IPS-20b (cell line): ENCODE measurements around the gene COL20A1.

ENCODE experiments used
- H3K27ac ChIP-seq: one replicate; pipeline ENCODE4 v1.5.1; 2013; ENCODE audit warnings: low read length
- H3K27me3 ChIP-seq: 2 replicates; pipeline ENCODE4 v1.6.1; 2013; ENCODE audit warnings: mild to moderate bottlenecking, low read length, inconsistent platforms; ENCODE audit not compliant: insufficient read depth
- H3K36me3 ChIP-seq: 2 replicates; pipeline ENCODE4 v1.6.1; 2013; ENCODE audit warnings: low read depth, mild to moderate bottlenecking, inconsistent platforms, low read length, moderate library complexity; ENCODE audit not compliant: insufficient read depth
- H3K4me1 ChIP-seq: 2 replicates; pipeline ENCODE4 v1.6.1; 2013; ENCODE audit warnings: mild to moderate bottlenecking, control low read depth, inconsistent platforms, low read length, moderate library complexity; ENCODE audit not compliant: insufficient read depth
- H3K4me3 ChIP-seq: 2 replicates; pipeline ENCODE4 v1.5.1; 2013; ENCODE audit warnings: mild to moderate bottlenecking, low read length, inconsistent platforms
- H3K9ac ChIP-seq: 2 replicates; pipeline ENCODE4 v1.6.1; 2013; ENCODE audit warnings: low read depth, mild to moderate bottlenecking, inconsistent platforms, low read length, moderate library complexity
- H3K9me3 ChIP-seq: 2 replicates; pipeline ENCODE4 v1.6.1; 2013; ENCODE audit warnings: mild to moderate bottlenecking, low read depth, low read length, inconsistent platforms; ENCODE audit not compliant: insufficient read depth

Gene COL20A1

DNA sequence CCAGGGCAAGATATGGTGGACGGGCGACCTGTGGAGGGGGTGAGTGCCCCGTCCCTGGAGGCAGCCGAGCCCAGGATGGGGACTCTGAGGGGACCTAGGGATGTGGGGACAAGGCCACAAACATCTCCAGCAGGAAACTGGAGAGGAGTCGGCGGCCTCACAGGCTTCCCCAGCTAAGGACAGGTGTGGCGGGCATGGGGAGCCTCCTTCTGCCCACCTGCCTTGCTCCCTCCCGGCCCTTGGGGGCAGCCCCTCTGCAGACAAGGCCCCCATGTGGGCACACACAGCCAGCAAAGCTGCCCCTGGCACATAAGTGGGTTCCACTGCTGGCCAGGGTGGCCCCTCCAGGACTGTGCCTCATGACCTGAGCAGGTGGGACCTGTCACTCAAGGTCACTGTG, 63.5 kb downstream of the COL20A1 start:
- peaks cover 20% of the 10 kb centered on the region for H3K27me3 ChIP-seq
- no peak overlapping the region for H3K4me3 ChIP-seq
- H3K4me1 ChIP-seq, result no peaks in the 10 kb centered on the region; the same call in 1 of the 2 replicates
- no peak overlapping the region for H3K27ac ChIP-seq
- H3K9ac ChIP-seq, result no peak overlapping the region
- no peaks in the 10 kb centered on the region for H3K36me3 ChIP-seq
- no peaks in the 10 kb centered on the region for H3K9me3 ChIP-seq

DNA sequence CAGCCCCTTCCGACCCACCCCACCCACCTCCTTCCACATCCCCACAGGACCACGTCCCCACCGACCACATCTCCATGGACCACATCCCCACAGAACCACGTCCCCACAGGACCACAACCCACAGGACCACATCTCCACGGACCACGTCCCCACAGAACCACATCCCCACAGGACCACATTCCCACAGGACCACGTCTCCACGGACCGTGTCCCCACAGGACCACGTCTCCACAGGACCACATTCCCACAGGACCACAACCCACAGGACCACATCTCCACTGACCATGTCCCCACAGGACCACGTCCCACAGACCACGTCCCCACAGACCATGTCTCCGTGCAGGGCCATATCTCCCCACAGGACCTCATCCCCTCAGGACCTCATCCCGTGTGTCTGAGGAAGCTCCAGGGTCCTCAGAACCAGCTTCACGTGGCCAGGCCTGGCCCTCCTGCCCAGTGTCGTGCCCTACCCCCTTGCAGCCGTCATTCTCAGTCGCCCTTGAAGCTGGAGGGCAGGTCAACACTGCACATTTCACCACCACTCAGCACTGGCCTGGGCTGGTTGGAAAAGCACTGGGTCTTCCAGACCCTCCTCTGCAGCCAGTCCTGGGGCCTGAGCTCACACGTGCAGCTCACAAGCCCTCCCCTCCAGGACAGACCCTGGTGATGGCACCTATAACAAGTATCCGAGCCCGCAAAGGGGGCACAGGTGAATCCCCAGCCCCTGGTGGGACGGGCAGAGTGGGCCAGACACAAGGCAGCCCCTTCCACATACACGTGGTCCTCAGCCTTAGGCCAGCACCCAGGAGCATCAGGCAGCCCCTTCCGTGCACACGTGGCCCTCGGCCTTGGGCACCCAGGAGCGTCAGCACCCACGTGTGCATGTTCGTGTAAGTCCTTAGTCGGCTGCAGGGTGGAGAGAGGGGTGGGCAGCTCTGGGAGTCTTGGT, 64.2 kb downstream of the COL20A1 start:
- no peak overlapping the region for H3K4me3 ChIP-seq
- H3K27ac ChIP-seq, result no peak overlapping the region
- no peaks in the 10 kb centered on the region for H3K9me3 ChIP-seq
- no peaks in the 10 kb centered on the region; the same call in 1 of the 2 replicates for H3K4me1 ChIP-seq
- peaks cover 27% of the 10 kb centered on the region for H3K27me3 ChIP-seq
- H3K36me3 ChIP-seq, result no peaks in the 10 kb centered on the region
- H3K9ac ChIP-seq, result no peak overlapping the region

DNA sequence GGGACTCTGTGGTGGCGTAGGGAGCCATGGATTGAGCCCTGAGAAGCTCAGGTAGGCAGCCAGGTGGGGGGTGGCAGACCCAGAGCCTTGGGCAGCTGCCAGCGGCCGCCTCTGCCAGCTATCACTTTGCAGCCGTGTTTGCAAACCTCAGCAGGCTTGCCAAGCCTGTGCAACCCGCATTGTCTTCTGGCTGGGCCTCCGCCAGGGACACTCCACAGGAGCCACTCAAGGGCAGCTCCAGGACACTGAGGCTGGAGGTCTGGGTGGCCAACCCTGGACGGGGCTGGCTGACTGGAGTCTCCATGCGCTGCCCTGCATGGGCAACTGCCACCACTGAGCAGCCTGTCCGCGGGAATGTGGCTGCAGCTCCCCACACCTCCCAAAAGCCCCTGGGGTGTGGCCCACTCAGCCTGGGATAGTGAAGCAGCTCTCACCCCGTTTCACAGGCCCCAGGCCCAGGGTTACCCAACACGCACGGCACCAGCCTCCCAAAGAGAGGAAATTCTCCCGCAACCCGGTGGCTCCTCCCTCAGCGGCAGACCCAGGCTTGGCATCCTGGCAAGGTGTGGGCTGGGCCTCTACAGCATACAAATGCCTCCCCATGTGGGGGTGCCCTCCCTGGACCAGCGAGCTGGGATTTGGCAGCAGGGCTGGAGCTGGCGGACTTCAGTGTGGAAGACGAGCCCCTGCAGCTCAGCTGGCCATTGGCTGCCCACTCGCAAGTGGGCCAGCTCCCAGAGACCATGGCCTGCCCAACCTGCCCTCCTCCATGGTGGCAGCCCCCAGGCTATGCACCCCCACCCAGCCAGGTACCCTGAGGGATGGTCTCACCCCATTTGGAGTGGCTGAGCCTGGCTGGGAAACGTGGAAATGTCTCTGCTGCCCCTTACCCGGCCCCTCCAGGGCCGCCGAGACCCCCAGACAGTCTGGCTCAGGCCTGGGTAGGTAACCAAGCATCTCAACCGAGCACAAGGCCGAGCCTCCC, 65.2 kb downstream of the COL20A1 start:
- Histone ChIP-seq H3K4me1 (no peaks in the 10 kb centered on the region), H3K9me3 (no peaks in the 10 kb centered on the region), H3K27ac (no peak overlapping the region), H3K4me3 (no peak overlapping the region), H3K36me3 (no peaks in the 10 kb centered on the region), H3K9ac (no peak overlapping the region), H3K27me3 (peaks cover 37% of the 10 kb centered on the region)

GRCh38 chr20:63359164-63359934, 66.4 kb downstream of the COL20A1 start:
- no peaks in the 10 kb centered on the region for H3K9me3 ChIP-seq
- no peak overlapping the region for H3K27ac ChIP-seq
- no peaks in the 10 kb centered on the region for H3K4me1 ChIP-seq
- no peak overlapping the region for H3K4me3 ChIP-seq
- H3K27me3 ChIP-seq, result peaks cover 44% of the 10 kb centered on the region
- H3K9ac ChIP-seq, result no peak overlapping the region
- no peaks in the 10 kb centered on the region for H3K36me3 ChIP-seq

GRCh38 chr20:63359937-63360849, 67.2 kb downstream of the COL20A1 start:
- no peaks in the 10 kb centered on the region for H3K4me1 ChIP-seq
- no peaks in the 10 kb centered on the region for H3K36me3 ChIP-seq
- H3K9ac ChIP-seq, result no peak overlapping the region
- no peak overlapping the region for H3K27ac ChIP-seq
- H3K4me3 ChIP-seq, result peak overlapping the region; percentile 59; the same call in 1 of the 2 replicates
- no peaks in the 10 kb centered on the region for H3K9me3 ChIP-seq
- H3K27me3 ChIP-seq, result peaks cover 44% of the 10 kb centered on the region

DNA sequence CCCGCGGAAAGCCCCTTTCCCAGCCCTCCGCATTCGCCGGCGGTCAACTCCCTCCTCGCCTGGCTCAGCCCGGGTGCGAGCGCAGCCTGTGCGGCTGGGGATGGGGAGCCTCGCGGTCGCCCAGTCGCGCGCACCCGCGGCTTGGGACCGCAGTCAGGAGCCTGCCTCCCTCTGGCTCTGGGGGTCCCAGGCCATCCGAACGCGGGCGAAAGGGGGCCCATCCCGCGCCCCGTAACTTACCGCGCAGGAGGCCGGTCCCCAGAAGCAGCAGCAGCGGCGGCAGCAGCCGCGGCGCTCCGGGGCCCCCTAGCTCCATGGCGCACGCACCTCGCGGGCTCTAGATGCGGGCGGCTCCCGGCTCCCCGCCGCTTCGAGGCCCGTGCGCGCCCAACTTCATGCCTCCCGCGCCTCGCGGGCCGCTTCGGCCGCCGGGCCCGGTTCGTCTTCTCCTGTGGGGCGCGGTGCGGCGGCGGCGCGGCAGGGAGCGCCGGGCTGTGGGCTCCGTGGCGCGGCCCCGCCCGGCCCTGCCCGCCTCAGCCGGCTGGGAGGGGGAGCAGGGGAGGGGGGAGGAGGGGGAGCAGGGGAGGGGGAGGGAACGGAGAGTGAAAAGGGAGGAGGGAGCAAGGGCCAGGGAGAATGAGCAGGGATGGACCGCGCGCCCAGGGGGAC, 68.0 kb downstream of the COL20A1 start, which contains the start of gene CHRNA4:
TSS of gene CHRNA4 (minus strand) at position 500 of the 669 bp plus-strand sequence. CDS start at position 316, 184 bp downstream.
- H3K9ac ChIP-seq, result no peak within 1 kb of the TSS
- H3K4me3 ChIP-seq, result peak within 1 kb of the TSS; percentile 59; the same call in 1 of the 2 replicates
- H3K36me3 ChIP-seq, result no peaks in the 10 kb centered on the region
- H3K9me3 ChIP-seq, result no peaks in the 10 kb centered on the region
- H3K4me1 ChIP-seq, result no peaks in the 10 kb centered on the region
- peaks cover 44% of the 10 kb centered on the region for H3K27me3 ChIP-seq
- no peak within 1 kb of the TSS for H3K27ac ChIP-seq

- no peaks in the 10 kb centered on the region for H3K36me3 ChIP-seq
- peaks cover 44% of the 10 kb centered on the region for H3K27me3 ChIP-seq
- no peak overlapping the region for H3K27ac ChIP-seq
- H3K4me1 ChIP-seq, result no peaks in the 10 kb centered on the region
- H3K4me3 ChIP-seq, result peak overlapping the region; percentile 59; the same call in 1 of the 2 replicates
- no peaks in the 10 kb centered on the region for H3K9me3 ChIP-seq
- H3K9ac ChIP-seq, result no peak overlapping the region
These were observed 68.8 kb downstream of the COL20A1 start for GRCh38 chr20:63361519-63362435.

GRCh38 chr20:63362436-63363009, 69.5 kb downstream of the COL20A1 start:
- peaks cover 44% of the 10 kb centered on the region for H3K27me3 ChIP-seq
- no peak overlapping the region for H3K27ac ChIP-seq
- H3K36me3 ChIP-seq, result no peaks in the 10 kb centered on the region
- peak overlapping the region; percentile 59; the same call in 1 of the 2 replicates for H3K4me3 ChIP-seq
- no peak overlapping the region for H3K9ac ChIP-seq
- no peaks in the 10 kb centered on the region for H3K4me1 ChIP-seq
- H3K9me3 ChIP-seq, result no peaks in the 10 kb centered on the region
